ENCODE measurements around the gene SLC25A6. TPM values are rescaled to one million over a fixed set of nuclear protein-coding genes. Genes with fewer than 3 reads are reported as not detected.
"Not testable (repeated sequence)": the region's sequence is repeated elsewhere in the genome, so short reads cannot be mapped to it uniquely, and the experiment has no call there.

Gene SLC25A6
- total RNA-seq, 2 donors from 2014 or later: 252 to 358 TPM

GRCh38 chrX:1380672-1381233 lies 11.2 kb downstream of the SLC25A6 start:
- DNase-seq (ENCODE audit: low spot score): no peak
- no peaks in the 10 kb centered on the region for H3K27me3 ChIP-seq (replicated peaks; ENCODE audit: insufficient read depth)
- intact Hi-C loops (cut with DNase I): no loop called here
- no peaks in the 10 kb centered on the region for H3K9me3 ChIP-seq
- 52% methylated on average over 19 of the region's 20 CpGs for WGBS
- no peak overlapping the region for H3K27ac ChIP-seq
- no peaks in the 10 kb centered on the region for H3K4me1 ChIP-seq (replicated peaks)
- TF ChIP-seq POLR2A (IDR thresholded peaks at IDR 0.05): no peak
- TF ChIP-seq POLR2AphosphoS5 (IDR thresholded peaks at IDR 0.05): no peak
- no peak for TF ChIP-seq CTCF (IDR thresholded peaks at IDR 0.05)
- peaks cover 5 to 8% of the 10 kb centered on the region in 2 donors for H3K36me3 ChIP-seq
- H3K4me3 ChIP-seq: no peak overlapping the region

- TF ChIP-seq POLR2AphosphoS5 (IDR thresholded peaks at IDR 0.05) (no peak), POLR2A (IDR thresholded peaks at IDR 0.05) (no peak), CTCF (IDR thresholded peaks at IDR 0.05) (no peak)
- no peaks in the 10 kb centered on the region for H3K27me3 ChIP-seq (replicated peaks; ENCODE audit: insufficient read depth)
- H3K4me3 ChIP-seq: no peak overlapping the region
- no peaks in the 10 kb centered on the region for H3K4me1 ChIP-seq (replicated peaks)
- 87% methylated on average over 24 of the region's 24 CpGs for WGBS
- H3K27ac ChIP-seq: no peak overlapping the region
- no peak for DNase-seq (ENCODE audit: low spot score)
- intact Hi-C loops (cut with DNase I): no loop called here
- no peaks in the 10 kb centered on the region for H3K36me3 ChIP-seq
- H3K9me3 ChIP-seq: no peaks in the 10 kb centered on the region
Measured at GRCh38 chrX:1378306-1378759, 13.6 kb downstream of the SLC25A6 start.

- TF ChIP-seq POLR2A (IDR thresholded peaks at IDR 0.05) (no peak), POLR2AphosphoS5 (IDR thresholded peaks at IDR 0.05) (no peak), CTCF (IDR thresholded peaks at IDR 0.05) (no peak)
- Histone ChIP-seq H3K4me1 (replicated peaks) (no peaks in the 10 kb centered on the region), H3K27me3 (replicated peaks; ENCODE audit: insufficient read depth) (no peaks in the 10 kb centered on the region), H3K27ac (no peak overlapping the region), H3K4me3 (no peak overlapping the region), H3K9me3 (no peaks in the 10 kb centered on the region), H3K36me3 (no peaks in the 10 kb centered on the region)
- 79% methylated on average over 4 of the region's 4 CpGs for WGBS
- no peak for DNase-seq (ENCODE audit: low spot score)
- intact Hi-C loops (cut with DNase I): no loop called here
Measured at GRCh38 chrX:1368385-1368698, 23.6 kb downstream of the SLC25A6 start.

GRCh38 chrX:1366363-1366762 lies 25.6 kb downstream of the SLC25A6 start:
- DNase-seq (ENCODE audit: low spot score); H3K27ac ChIP-seq; H3K36me3 ChIP-seq; H3K4me1 ChIP-seq (replicated peaks); intact Hi-C loops (cut with DNase I); H3K4me3 ChIP-seq; H3K27me3 ChIP-seq (replicated peaks; ENCODE audit: insufficient read depth); H3K9me3 ChIP-seq: not testable (repeated sequence)
- WGBS: 93% methylated on average over 16 of the region's 63 CpGs

- Histone ChIP-seq H3K27me3 (replicated peaks; ENCODE audit: insufficient read depth) (no peaks in the 10 kb centered on the region), H3K27ac (no peak overlapping the region), H3K4me3 (no peak overlapping the region), H3K4me1 (replicated peaks) (no peaks in the 10 kb centered on the region), H3K9me3 (no peaks in the 10 kb centered on the region), H3K36me3 (peaks cover 0 to 5% of the 10 kb centered on the region in 2 donors)
- TF ChIP-seq CTCF (IDR thresholded peaks at IDR 0.05): no peak
- TF ChIP-seq POLR2A (IDR thresholded peaks at IDR 0.05): no peak
- TF ChIP-seq POLR2AphosphoS5 (IDR thresholded peaks at IDR 0.05): no peak
- 91% methylated on average over 2 of the region's 2 CpGs for WGBS
- no peak for DNase-seq (ENCODE audit: low spot score)
- intact Hi-C loops (cut with DNase I): no loop called here
Measured at GRCh38 chrX:1361910-1362309, 30.0 kb downstream of the SLC25A6 start.

All from prostate gland (tissue), 2 donors.